GM18868 (cell line): ENCODE data around the gene GUSB.
"Not testable (repeated sequence)": the region's sequence is repeated elsewhere in the genome, so short reads cannot be mapped to it uniquely, and the experiment has no call there.

Source experiments
- ATAC-seq: cut with Tn5 transposase; IDR thresholded peaks from one replicate; pipeline ENCODE4 v1.9.1; 2021; ENCODE audit warnings: mild to moderate bottlenecking, moderate library complexity; ENCODE audit not compliant: unreplicated experiment

Gene GUSB

GRCh38 chr7:65981965-65982792 is at the start of gene GUSB:
GUSB (minus strand) TSS chr7:65982213; CDS start chr7:65982183, 30 bp downstream.
- peak; percentile 89 for ATAC-seq

DNA sequence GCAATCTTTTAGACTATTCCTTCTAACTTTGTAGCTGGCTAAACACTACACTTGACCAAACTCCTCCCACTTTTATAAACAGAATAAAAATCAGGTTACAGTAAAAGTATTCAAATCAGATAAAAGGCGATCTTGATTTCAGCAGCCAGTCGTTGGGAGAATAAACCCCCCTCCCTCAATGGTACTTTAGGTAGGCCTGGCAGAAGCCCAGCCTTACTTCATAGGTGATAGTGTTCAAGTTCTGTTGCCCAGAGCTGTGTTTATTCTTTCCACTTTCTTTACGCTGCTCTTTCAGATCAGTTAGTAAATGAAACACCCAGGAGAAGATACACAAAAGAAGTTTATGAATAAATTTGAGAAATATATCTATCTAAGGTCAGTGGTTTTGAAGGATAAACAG is 46.3 kb upstream of the GUSB start:
- ATAC-seq: not testable (repeated sequence)

DNA sequence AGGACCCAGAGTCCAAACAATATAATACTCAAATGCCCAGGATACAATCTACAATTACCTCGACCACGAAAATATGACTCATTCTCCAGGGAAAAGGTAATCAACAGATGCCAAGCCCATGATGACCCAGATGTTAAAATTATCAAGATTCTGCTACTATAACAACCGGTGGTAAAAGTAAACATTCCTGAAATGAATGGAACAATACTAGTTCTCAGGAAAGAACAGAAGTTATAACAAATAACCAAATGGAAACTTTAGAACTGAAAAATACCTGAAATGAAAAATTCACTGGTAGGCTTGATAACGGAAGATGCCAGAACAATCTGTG is 34.1 kb upstream of the GUSB start:
- ATAC-seq: no peak

DNA sequence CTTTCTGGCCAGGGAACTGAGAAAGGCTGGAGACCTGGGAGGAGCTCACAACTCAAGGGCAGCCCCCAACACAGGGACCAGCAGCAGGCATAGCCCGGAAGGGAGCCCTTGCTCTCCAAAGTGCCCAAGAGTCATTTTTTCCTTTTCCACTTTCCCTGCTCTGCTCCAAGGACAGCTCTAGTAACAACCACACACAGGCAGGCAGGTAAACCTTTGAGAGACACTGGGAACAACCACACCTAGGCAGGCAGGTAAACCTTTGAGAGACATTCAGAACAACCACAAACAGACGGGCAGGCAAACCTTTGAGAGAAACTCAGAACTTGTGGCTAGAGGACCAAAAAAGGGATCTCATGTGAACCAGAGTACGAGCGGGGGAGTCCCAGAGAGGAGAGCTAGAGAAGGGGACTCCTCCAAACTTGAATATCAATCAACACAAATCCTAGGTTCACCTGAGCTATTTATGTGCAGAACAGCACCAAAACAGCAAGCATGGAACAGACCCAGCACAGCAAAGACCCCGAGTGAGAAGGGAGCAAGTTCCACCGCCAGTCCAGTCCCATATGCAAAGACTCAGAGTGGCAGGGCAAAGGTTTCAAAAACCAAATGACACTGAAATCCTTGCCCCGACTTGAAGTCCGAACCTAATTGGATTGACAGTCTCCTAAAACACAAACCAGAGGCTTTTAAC is 33.6 kb upstream of the GUSB start:
- ATAC-seq: no peak

- ATAC-seq: no peak
Observed at GRCh38 chr7:66013938-66014337, 31.9 kb upstream of the GUSB start.

DNA sequence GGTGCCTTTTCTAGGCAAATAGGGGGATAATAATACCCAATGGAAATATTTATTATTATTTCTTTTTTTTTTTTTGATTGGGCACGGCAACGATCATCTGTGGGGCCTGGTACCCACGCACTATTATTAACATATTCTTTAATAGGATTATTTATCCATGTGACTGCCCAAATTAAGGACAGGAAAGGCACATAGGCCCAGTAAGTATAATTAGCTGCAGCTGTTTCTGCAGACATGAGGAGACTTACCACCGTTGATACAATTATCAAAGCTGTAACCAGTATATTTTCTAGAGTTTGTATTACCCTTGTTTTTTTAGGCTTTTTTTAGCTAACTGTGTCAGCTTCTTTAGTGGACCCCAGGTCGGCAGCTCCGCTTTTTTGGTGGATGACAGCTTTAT is 25.2 kb upstream of the GUSB start:
- ATAC-seq: no peak

DNA sequence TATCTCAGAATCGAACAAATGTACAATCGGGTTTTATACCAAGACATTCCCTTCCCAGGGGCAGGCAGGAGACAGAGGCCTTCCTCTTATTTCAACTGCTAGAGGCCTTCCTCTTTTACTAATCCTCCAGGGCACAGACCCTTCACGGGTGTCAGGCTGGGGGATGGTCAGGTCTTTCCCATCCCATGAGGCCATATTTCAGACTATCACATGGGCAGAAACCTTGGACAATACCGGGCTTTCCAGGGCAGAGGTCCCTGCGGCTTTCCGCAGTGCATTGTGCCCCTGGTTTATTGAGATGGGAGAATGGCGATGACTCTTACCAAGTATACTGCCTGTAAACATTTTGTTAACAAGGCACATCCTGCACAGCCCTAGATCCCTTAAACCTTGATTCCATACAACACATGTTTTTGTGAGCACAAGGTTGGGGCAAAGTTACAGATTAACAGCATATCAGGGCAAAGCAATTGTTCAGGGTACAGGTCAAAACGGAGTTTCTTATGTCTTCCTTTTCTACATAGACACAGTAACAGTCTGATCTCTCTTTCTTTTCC is 23.2 kb upstream of the GUSB start:
- not testable (repeated sequence) for ATAC-seq

DNA sequence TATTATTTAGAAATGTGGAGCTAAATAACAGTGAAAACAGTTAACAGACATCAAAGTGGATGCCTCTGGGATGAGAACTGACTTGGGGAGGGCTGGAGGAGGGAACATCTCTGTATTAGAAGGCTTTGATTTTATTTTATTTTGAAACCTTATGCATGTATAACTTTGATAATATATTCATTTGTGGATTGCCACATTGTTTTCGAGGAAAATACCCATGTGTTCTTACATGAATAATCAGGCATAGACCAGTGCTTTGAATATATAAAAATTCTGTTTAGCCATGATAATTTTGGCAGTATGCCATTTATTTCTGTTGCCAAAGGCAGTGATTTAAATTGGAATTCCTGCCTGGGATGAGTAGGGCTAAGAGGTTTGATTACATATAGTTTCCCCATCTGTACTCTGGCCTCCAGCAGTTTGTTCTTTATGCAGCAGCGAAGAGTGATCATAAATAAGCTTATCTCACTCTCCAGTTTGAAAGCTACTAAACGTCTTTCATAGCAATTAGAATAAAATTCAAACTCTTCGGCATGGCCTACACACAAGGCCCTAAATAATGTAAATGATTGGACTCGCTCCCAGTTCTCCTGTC is 18.9 kb upstream of the GUSB start:
- not testable (repeated sequence) for ATAC-seq

- not testable (repeated sequence) for ATAC-seq
Observed at GRCh38 chr7:65994984-65995383, 13.0 kb upstream of the GUSB start.

- no peak for ATAC-seq
Observed at GRCh38 chr7:65992526-65992925, 10.5 kb upstream of the GUSB start.

- not testable (repeated sequence) for ATAC-seq
Observed at GRCh38 chr7:65991829-65992228, 9.8 kb upstream of the GUSB start.

GRCh38 chr7:65989694-65990080 is 7.7 kb upstream of the GUSB start:
- no peak for ATAC-seq

DNA sequence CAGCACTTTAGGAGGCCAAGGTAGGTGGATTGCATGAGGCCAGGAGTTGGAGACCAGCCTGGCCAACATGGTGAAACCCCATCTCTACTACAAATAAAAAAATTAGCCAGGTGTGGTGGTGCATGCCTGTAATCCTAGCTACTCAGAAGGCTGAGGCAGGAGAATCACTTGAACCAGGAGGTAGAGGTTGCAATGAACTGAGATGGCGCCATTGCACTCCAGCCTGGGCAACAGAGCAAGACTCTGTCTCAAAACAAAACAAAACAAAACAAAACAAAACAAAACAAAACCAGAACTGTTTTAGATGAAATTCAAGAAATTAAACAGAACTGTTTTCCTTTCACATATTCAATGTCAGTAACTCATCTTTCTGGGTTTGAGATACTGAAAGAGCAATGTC is 6.5 kb upstream of the GUSB start:
- ATAC-seq: not testable (repeated sequence)

- no peak for ATAC-seq
Observed at GRCh38 chr7:65988084-65988483, 6.1 kb upstream of the GUSB start.

DNA sequence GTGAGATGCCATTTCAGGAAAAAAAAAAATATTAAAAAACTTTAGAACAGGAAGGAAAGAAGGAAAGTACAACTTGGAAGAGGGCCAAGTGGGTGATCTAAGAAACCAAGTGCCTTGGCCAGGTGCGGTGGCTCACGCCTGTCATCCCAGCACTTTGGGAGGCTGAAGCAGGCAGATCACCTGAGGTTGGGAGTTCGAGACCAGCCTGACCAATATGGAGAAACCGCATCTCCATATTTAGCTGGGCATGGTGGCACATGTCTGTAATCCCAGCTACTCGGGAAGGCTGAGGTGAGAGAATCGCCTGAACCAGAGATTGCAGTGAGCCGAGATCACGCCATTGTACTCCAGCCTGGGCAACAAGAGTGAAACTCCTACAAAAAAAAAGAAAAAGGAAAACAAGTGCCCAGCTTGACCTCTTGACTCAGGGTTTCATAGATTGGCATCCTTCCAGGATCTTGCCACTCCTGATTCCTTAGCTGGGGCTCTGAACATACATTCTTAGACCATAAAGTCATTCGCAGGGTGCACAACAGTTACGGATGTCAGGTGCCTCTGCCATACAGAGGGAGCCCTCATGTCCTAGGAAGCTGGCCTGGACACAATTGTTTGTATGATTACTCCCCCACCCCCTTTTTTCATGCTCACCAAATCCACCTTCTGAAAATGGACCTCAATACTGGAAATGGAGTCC is 2.1 kb upstream of the GUSB start:
- no peak for ATAC-seq

DNA sequence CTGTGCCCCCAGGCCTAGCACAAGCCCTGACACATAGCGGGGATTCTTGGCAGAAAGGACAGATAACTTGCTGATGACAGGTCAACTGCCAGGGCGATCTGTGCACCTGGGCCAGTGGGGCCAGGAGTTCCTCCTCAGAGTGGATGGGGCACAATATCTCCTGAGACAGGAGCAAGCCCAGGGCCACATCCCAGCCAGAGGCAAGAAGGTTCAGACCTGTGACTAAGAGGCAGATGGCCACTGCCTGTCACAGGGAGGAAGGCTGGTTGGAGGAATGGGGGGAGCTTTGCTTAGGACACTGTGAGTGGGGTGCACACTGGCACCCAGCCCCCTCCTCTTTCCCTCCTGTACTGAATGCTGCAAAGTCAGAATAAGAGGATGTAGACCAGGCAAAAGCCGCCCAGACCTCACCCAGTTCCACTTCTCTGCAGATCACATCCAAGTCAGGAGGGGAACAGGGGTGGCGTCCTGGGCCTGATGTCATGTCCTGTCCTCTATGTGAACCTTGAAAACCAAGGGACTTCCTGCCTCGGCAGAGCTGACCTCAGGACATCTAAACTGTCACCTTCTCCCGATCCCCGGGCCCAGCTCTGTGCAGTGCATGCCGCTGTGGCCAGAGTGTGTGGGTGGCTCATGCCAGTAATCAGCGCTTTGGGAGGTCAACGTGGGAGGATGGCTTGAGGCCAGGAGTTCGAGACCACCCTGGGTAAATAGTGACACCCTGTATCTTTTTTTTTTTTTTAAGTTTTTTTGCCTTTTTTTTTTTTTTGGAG is 1.3 kb downstream of the GUSB start:
- ATAC-seq: peak; percentile 62

DNA sequence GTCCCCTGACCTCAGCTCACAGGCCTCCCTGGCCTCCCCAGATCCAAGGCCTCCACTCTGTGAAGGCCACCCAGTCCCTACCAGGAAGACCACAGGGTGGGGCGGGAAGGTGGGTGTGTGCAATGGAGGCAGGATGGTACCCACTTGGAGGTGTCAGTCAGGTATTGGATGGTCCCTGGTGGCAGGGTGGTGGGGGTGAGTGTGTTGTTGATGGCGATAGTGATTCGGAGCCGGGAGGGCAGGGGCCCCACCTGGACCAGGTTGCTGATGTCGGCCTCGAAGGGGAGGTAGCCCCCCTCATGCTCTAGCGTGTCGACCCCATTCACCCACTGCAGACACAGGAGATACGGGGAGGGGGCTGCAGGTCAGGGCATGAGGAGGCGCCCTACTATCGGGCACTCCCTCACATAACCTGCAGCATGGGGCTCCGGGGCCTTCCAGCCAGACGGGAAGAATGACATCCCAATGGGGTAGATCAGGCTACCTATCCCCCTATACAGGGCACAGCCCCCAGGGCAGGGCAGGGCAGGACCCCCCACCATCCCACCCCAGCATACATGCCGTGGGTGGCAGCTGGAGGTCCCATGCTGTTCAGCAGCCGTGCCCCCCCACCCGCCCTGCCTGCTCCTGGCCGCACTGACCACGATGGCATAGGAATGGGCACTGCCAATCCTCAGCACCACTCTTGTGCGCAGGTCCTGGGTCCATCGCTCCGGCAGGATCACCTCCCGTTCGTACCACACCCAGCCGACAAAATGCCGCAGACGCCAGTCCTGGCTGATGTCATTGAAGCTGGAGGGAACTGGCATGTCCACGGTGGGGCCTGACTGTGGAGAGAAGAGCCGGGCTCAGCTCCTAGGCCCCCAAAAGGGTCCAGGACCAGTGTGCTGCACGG is 2.2 kb downstream of the GUSB start:
- ATAC-seq: no peak

GRCh38 chr7:65978891-65979582 is 3.0 kb downstream of the GUSB start:
- no peak for ATAC-seq
